ENCODE results near the gene AKAP14.
"Not testable (repeated sequence)": the region's sequence is repeated elsewhere in the genome, so short reads cannot be mapped to it uniquely, and the experiment has no call there.

Gene AKAP14

DNA sequence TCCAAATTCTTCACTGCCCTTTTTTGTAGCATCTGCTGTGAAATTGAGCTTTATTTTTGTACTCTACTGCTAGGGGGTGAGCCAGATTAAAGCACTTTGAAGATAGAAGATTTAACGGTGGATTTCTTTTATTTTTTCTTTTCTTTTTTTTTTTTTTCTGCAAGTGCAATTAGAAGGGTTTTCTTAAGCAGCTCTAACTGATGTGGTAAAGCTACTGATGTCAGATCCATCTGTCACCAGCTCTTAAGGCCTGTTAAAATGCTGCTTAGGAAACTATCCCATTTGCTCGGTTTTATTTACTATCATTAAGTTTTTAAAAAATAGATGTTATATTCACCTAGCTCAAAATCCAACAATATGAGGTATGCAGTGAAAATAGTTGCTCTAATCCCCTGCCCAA, 17.0 kb upstream of the AKAP14 start:
- H3K27ac ChIP-seq: no peak overlapping the region
- TF ChIP-seq, protein P1, sequence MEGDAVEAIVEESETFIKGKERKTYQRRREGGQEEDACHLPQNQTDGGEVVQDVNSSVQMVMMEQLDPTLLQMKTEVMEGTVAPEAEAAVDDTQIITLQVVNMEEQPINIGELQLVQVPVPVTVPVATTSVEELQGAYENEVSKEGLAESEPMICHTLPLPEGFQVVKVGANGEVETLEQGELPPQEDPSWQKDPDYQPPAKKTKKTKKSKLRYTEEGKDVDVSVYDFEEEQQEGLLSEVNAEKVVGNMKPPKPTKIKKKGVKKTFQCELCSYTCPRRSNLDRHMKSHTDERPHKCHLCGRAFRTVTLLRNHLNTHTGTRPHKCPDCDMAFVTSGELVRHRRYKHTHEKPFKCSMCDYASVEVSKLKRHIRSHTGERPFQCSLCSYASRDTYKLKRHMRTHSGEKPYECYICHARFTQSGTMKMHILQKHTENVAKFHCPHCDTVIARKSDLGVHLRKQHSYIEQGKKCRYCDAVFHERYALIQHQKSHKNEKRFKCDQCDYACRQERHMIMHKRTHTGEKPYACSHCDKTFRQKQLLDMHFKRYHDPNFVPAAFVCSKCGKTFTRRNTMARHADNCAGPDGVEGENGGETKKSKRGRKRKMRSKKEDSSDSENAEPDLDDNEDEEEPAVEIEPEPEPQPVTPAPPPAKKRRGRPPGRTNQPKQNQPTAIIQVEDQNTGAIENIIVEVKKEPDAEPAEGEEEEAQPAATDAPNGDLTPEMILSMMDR (conservative IDR thresholded peaks at IDR 0.05): no peak

DNA sequence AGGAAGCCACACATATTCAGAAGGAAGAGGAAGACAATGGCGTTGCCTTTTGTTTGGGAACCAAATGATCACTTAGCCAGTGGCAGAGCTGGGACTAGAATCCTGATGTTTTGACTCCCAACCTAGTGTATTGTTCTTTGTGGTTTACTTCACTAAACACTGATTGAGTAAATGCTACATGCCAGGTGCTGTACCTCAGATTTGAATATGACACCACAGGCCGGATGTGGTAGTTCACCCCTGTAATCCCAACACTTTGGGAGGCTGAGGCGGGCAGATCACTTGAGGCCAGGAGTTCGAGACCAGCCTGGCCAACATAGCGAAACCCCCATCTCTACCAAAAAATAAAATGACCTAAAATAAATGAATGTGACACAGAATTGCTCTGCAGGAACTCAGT, 15.6 kb upstream of the AKAP14 start:
- no peak overlapping the region for H3K27ac ChIP-seq
- TF ChIP-seq, protein P1 (conservative IDR thresholded peaks at IDR 0.05): no peak

DNA sequence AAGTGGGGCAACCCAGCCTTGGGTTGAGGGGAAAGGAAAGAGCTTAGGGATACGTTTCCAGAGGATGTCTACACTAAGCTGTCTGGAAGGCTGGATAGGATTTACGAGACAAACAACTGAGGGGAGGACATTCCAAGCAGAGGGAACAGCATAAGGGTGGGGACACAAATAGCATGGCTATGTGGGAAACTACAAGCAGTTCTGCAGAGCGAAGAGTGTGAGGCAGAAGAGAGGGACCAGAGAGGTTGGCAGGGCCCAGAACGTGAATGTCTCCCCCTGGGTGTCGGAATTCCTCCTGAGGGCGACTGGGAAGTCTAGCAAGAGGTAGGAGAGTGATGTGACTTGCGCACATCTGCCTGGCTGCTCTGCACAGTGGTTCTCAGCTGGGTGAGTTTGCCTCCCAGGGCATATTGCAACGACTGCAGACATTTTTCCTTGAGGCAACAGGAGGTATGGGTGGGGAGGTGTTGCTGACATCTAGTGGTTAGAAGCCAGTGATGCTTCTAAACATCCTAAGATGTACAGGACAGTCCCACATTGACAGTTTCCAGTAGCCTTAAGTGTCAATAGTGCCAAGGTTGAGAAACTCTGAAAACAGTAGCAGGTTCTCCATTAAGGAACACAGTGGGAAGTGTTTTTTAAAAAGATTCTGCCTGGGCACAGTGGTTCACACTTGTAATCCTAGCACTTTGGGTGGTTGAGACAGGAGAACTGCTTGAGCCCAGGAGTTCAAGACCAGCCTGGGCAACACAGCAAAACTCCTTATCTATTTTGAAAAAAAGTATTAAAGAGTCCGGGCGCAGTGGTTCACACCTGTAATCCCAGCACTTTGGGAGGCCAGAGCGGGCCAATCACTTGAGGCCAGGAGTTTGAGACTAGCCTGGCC, 14.9 kb upstream of the AKAP14 start:
- no peak overlapping the region for H3K27ac ChIP-seq
- TF ChIP-seq, protein P1 (conservative IDR thresholded peaks at IDR 0.05): peak; percentile 70

DNA sequence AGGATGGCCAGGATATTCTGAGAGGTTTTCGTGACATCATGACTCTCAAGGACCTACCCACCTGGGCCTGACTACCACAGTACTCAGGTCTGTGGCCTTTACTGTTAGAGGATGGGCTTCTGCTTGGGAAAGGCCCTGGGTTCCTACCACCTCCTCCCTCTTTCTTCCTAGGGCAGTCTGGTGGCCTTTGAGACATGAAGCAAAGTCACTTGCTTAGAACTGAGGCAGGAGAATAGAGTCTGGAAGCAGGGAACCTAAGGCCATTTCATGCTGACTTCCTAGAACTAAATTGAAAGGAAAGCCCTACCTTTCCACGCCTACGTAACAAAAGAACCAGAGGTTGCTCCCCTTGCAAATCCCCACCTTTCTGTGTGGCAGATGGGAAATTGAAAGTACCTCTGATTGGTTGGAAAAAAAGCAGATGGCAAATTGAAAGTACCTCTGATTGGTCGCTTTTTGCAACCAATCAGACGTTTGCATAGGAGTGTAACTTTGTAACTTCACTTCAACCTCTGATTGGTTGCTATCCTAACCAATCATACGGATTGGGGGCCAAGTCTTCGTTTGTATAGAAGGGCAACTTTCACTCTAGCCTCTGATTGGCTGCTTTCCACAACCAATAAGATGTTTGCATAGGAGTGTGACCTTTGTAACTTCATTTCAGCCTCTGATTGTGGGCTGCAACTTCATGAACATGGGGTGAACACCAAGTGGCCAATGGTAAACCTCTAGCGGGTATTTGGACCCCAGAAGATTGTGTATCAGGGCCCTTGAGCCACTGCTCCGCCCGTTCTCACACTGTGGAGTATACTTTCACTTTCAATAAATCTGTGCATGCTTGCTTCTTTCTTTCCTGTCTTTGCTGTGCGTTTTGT, 9.9 kb upstream of the AKAP14 start:
- H3K27ac ChIP-seq: no peak overlapping the region
- TF ChIP-seq, protein P1 (conservative IDR thresholded peaks at IDR 0.05): no peak

DNA sequence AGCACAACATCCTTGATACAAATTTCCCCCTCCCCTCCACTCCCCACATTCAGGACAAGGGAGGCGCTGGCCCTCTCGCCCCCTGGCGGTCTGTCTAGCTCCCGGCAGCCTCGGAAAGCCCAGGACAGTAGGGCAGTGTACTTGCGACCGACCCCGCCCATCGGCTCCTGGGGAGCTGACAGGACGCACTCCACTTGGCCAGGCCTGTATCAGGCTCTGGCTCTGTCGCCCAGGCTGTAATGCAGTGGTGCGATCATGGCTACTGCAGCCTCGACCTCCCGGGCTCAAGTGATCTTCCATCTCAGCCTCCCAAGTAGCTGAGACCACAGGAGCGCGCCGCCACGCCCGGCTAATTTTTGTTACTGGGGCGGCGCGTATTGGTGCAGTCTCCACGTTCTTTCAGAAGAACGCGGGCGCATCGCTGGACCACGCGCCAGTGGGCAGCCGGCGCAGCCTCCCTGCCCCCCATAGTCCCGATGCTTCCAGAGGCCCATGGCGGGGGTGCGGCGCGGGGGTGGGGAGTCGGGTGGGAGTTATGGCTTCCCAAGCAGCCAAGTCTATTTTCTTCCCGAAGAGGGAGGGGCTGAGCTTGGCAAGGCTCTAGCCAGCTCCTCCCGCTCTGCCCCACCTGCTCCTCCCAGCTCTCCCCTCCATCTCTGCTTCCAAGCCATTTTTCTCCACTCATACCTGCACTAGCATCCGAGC, 7.8 kb upstream of the AKAP14 start:
- H3K27ac ChIP-seq: no peak overlapping the region
- TF ChIP-seq, protein P1 (conservative IDR thresholded peaks at IDR 0.05): peak; percentile 70

DNA sequence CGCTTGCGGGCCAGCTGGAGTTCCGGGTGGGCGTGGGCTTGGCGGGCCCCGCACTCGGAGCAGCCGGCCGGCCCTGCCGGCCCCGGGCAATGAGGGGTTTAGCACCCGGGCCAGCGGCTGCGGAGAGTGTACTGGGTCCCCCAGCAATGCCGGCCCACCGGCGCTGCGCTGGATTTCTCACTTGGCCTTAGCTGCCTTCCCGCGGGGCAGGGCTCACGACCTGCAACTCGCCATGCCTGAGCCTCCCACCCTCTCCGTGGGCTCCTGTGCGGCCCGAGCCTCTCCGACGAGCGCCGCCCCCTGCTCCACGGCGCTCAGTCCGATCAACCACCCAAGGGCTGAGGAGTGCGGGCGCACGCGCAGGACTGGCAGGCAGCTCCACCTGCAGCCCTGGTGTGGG, 5.1 kb upstream of the AKAP14 start:
- not testable (repeated sequence) for H3K27ac ChIP-seq

DNA sequence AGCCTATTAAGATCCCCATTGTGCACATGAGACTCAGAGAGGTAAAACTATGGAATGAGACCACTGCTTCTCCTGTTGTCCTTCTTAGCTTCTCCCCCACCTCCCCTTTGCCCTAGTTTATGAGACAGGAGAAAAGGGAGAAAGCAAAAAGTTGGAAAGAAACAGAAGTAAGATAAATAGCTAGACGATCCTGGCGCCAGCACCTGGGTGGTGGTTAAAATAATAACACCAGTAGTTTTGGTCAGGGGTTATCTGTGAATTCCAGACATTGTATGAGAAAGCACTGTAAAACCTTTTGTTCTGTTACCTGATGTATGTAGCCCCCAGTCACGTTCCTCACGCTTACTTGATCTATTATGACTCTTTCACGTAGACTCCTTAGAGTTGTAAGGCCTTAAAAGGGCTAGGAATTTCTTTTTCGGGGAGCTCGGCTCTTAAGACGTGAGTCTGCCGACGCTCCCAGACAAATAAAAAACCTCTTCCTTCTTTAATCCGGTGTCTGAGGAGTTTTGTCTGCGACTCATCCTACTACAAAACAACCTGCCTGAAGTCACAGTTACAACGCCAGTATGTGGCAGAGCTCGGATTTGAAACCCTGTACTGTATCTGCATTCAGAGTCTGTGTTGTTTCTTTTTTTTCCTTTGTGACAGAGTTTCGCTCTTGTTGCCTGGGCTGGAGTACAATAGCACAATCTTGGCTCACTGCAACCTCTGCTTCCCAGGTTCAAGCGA, 3.6 kb upstream of the AKAP14 start:
- H3K27ac ChIP-seq: not testable (repeated sequence)

DNA sequence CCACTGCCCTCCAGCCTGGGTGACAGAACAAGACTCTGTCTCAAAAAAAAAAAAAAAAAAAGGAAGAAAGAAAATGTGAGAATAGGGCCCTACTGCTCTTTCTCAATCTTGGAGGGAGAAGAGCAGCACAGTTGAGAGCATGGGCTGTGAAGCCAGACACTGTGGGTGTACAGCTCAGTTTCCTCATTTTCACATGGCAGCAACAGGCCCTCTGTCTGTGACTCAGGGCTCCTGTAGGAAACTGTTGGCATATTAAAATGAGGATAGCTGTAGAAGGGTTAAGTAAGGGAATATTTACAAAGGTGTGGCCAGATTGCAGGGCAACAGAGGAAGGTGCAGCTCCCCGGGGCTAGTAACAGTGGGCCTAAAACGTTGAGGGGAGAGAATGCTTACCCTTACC, 3.4 kb downstream of the AKAP14 start:
- H3K27ac ChIP-seq: no peak overlapping the region
- TF ChIP-seq, protein P1 (conservative IDR thresholded peaks at IDR 0.05): no peak
